Measurements from ENCODE around the gene MECR.

MECR gene

GRCh38 chr1:29270929-29271521, 40.3 kb upstream of the MECR start:
- no peak for TF ChIP-seq CTCF (IDR thresholded peaks at IDR 0.05)

GRCh38 chr1:29269382-29269781, 38.6 kb upstream of the MECR start:
- TF ChIP-seq CTCF (IDR thresholded peaks at IDR 0.05): no peak

- no peak for TF ChIP-seq CTCF (IDR thresholded peaks at IDR 0.05)
Measured at GRCh38 chr1:29267321-29268070, 36.8 kb upstream of the MECR start.

GRCh38 chr1:29266912-29267311, 36.2 kb upstream of the MECR start:
- no peak for TF ChIP-seq CTCF (IDR thresholded peaks at IDR 0.05)

GRCh38 chr1:29264773-29265389, 34.1 kb upstream of the MECR start:
- no peak for TF ChIP-seq CTCF (IDR thresholded peaks at IDR 0.05)

GRCh38 chr1:29260531-29260930, 29.8 kb upstream of the MECR start:
- TF ChIP-seq CTCF (IDR thresholded peaks at IDR 0.05): no peak

DNA sequence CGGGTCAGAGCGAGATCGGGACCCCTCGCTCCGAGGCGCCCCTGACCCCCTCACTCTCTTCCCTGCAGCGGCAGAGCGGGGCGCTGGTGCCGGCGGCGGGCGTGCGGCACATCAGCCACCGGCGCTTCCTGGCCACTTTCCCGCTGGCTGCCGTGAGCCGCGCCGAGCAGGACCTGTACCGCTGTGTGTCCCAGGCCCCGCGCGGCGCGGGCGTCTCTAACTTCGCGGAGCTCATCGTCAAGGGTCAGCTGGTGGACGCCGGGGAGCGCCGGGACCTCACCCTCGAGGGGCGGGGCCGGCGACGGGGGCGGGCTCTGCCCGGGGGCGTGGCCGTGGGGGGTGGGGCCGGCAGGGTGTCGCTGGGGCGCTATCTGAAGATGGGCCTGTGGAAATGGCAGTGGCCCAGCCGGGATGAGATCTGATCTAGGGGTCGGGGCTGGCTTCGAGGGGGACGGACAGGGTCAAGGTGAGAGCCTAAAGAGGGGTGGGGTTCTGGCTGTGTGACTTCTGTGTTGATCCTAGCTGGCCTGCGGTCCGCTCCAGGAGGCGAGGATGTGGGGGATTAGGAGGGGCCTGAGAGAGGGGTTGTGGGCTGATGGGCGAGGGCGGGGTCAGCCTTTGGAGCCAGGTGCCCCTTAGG, 29.2 kb upstream of the MECR start:
- no peak for TF ChIP-seq CTCF (IDR thresholded peaks at IDR 0.05)

Measured in LNCAP (cell line).